CD1c-positive myeloid dendritic cell (primary cell): ENCODE results near the gene EXOC5.
"Not testable (repeated sequence)": the region's sequence is repeated elsewhere in the genome, so short reads cannot be mapped to it uniquely, and the experiment has no call there.

Experiments
- DNase-seq: peaks from one replicate; pipeline ENCODE4 v3.0.0-alpha.2; 2016; ENCODE audit errors: extremely low spot score

Gene EXOC5

DNA sequence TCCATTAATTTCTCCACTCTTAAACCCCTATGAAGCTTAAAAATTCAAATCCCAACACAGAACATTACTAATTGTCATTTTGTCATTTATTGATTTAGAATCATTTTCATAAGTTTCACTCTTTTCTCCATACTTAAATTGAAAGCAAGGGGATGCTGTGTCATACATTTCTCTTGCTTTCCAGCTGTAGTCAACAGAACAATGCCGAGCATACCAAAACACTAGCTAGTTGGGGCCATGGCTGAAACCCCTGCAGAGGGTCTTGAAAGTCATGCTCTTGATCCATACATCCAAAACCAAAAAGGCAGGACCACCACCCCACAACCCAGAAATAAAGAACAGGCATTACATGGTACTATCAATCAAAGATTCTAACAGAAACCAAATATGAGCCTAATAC is 9.0 kb downstream of the EXOC5 start:
- no peak for DNase-seq

DNA sequence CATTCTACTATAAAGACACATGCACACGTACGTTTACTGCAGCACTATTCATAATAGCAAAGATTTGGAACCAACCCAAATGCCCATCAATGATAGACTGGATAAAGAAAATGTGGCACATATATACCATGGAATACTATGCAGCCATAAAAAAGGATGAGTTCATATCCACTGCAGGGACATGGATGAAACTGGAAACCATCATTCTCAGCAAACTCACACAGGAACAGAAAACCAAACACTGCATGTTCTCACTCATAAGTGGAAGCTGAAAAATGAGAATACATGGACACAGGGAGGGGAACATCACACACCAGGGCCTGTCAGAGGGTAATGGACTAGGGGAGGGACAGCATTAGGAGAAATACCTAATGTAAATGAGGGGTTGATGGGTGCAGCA is 10.5 kb downstream of the EXOC5 start:
- not testable (repeated sequence) for DNase-seq

DNA sequence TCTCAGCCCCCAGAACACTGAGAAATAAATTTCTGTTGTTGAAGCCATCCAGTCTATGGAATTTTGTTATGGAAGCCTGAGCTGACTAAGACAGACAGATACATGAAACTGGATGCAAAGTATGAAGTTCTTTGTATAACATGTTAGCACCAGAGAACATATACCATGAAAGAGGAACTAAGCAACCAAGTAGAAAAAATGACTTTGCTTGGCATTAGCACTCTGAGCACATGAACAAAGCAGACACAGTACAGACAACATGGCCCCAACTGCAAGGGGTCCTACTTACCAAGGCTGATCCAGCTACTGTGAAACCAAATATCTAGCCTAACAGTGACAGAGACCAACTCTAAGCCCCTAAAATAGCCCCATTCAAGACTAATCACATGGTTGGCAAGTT is 13.8 kb downstream of the EXOC5 start:
- no peak for DNase-seq

DNA sequence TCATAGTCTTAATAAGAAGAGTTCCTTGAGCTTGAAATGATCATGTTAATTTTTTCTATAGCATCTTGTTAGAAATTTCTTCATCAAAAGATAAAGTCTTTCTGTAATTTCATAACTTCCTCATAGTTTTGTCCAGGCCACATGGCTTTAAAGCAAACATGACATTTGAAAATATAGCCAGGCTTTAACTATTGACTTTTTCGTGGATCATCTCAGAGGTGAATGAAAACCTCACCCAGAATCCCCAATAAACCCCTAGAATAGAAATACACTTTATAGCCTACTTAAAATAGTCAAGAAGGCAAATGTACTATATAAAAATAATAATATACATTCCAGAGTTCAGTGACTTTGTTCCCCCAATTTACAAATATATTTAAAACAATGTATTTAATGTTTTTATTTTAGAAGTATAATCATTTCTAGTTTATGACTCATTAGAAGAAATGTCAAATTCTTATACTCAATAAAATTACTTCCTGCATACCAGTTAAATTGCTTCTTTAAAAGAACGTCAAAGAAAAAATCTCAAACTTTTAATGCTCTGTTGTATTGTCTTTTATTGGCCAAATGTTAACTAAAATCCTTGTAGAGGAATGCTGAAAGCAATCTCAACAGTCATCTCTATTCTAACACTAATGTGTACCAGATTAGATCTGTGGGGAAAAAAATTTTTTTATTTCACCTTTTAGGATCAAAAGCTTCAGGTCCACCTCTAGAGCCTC is 21.6 kb downstream of the EXOC5 start:
- no peak for DNase-seq

DNA sequence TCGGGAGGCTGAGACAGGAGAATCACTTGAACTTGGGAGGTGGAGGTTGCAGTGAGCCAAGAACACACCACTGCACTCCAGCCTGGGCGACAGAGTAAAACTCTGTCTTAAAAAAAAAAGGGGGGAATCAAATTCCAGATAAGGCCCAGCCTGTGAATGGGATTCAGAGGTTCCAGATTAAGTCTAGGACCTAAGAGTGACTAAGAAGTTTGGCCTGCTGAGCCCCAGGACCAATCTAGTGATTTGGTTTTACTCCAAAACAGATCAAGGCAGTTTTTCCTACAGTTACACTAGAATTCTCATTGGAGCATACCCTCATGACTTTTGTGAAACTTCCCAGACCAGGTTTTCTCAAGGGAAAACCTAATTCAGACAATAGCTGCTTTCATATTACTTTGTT is 22.8 kb downstream of the EXOC5 start:
- DNase-seq: no peak

DNA sequence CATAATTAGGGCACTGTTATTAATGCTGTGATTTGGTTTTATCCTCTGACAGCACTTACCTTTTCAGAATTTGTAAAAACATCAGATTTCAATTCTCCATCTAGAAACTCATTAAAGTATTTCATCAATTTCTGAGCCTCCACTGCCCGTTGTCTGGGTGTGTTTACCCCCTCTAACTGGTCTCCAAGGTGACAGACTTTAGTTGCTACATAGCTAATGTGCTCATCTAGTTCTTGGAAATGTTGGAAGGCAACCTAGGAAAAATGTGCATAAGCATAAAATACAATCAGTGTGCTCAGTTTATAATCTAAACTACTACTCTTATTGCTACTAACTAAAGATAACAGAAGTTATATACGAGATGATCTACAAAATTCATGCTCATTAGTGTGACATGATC is 24.6 kb downstream of the EXOC5 start:
- no peak for DNase-seq

DNA sequence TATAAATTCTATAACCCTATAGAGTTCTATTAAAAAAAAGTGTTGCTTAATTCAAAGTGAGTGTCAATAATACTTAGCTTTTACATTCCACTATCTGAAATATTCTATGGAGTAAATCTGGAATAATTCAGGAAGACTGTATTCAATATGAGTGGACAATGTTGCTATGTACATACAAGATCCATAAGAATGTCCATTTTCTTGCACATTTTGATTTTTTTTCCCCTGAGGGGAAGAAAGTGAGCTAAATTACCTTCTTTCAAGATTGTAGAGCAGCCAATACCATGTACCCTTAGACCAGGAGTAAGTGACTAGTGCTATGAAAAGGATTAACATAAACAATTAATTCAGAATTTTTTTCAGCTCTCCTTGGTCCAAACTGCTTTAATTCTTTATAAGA is 25.4 kb downstream of the EXOC5 start:
- no peak for DNase-seq

DNA sequence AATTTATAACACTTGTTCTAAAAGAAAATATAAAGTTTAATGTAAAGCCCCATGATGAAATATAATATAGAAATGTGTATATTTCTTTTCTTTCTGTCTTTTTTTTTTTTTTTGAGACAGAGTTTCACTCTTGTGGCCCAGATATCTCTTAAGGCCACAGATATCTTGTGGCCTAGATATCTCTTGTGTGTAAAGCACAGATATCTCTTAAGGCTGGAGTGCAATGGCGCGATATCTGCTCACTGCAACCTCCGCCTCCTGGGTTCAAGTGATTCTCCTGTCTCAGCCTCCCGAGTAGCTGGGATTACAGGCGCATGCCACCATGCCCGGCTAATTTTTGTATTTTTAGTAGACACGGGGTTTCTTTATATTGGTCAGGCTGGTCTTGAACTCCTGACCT is 28.6 kb downstream of the EXOC5 start:
- DNase-seq: not testable (repeated sequence)

DNA sequence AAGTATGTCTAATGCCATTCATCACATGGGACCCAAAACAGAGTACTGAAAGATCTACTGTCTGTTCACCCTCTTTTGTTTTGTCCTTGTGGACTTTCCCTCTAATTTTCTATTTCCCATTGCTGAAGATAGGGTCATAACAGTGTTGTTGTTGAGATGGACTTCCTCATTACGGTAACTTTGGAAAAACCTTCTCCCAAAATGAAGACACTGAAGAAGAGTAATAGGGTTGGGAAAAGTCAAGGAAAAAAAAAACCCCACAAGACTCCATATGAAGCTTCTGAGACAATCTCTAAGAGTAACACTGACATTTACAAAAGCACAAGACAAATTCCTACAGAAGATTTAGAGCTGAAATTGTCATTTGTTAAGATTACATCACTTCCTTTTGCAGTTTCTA is 36.7 kb downstream of the EXOC5 start:
- no peak for DNase-seq

DNA sequence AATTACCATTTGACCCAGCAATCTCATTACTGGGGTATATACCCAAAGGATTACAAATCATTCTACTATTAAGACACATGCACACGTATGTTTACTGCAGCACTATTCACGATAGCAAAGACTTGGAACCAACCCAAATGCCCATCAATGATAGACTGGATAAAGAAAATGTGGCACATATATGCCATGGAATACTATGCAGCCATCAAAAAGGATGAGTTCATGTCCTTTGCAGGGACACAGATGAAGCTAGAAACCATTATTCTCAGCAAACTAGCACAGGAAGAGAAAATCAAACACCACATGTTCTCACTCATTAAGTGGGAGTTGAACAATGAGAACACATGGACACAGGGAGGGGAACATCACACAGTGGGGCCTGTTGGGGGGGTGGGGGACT is 40.4 kb downstream of the EXOC5 start:
- DNase-seq: not testable (repeated sequence)

DNA sequence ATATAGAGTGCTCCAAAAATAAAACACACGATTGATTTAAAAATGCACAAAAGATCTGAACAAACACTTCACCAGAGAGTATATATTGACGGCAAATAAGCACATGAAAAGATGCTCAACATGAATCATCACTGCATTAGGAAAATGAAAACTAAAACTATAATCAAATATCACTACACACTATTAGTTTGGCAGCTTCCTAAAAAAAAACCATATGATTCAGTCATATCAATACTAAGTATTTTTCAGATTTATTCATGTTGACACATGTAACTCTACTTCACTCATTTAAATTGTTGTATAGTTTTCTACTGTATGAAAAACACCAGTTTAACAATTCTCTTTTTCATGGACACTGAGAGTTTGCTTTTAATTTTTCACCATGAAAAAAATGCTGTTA is 41.6 kb downstream of the EXOC5 start:
- no peak for DNase-seq

DNA sequence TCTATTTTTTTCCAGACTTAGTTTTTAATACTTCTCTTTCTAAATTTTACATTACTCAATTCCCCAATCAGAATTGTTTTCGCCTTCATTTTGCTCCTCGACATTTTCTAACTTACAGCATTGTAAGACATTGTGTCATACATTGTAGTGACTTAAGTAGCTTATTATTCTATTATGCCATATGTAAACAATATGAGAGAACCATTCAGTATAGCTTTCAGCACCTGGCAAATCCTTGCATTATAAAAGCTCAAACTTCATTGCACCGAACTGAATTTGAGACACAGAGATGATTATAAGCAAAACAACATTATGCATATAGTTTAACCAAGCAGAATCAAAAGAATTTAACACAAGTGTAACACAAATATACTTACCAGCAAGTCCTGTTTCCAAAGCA is 46.8 kb downstream of the EXOC5 start:
- DNase-seq: no peak

DNA sequence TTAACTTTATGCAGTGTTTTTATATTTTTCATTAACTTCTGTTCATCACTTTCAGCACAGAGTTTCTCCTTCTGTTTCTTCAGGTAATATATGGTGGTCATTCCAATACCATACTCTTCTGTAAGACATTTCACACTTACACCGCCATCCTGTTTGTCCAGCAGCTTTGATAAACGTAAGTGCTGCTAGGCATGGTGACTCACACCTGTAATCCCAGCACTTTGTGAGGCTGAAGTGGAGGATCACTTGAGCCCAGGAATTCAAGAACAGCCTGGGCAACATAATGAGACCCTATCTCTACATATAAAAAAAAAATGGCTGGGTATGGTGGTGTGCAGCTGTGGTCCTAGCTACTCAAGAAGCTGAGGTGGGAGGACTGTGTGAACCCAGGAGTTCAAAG is 55.8 kb downstream of the EXOC5 start:
- no peak for DNase-seq

DNA sequence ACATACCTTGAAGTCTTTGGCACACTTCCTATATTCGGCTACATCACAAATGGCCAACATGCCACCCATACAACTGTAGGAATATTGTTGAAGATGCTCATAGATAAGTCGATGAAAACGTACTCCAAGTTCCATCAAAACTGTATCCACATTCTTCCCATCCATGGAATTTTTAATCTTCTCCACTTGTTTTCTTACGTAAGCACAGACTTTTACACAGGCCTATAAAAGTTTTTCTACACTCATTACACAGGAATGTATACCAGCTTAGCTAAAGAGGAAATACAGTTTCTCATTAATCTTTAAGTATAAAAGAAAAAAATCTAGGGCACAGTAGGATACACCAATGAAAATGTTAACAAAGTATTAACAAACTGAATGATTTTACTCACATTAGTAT is 59.1 kb downstream of the EXOC5 start:
- no peak for DNase-seq

DNA sequence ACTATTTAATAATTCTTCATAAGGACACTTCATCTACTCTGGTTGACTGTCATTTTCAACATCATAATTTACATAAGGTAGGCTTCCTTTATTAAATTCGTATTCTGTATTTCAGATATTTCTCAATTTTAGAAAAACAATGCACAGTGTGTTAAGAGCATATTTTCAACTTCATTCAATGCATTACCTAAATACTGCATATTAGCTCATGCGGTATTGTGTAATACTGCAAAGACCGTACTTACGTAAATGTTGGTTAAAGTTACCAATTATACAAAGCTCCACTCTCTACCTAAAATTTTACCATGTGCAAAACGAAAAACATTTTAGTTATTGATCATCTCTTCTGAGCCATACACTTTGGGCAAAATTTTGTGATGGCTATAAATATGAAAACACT is 62.8 kb downstream of the EXOC5 start:
- DNase-seq: no peak

DNA sequence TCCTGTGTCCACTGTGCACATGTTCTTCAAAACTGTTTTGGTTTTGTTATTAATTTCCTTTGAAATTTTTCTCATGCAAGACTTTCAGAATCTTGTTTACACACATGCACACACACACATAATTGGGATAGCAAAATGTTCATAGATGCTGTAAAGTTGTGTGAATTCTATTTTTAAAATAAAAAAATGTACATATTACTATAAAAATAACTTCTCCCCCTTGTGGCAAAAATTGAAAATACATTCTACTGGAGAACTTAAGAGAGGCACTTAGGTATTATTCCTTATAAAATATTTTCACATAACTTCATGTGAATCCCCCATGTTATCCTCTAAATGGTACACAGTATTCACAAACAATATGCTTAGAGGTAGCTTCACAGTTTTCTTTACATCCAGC is 66.0 kb downstream of the EXOC5 start:
- not testable (repeated sequence) for DNase-seq

DNA sequence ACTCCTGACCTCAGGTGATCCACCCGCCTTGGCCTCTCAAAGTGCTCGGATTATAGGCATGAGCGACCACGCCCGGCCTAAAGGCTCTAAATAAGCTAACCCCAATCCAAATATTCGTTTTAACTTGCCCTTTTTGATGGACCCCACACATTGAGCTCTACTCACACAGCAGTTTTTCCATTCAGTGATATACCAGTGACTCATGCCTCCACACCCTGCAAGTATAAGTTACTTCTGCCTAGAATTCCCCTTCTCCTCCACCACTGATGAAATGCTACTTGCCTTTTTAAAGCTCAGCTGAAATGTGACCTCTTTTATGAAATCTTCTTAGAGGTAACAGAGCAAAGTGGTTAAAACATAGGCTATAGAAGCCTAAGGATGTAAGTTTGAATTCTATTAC is 68.8 kb downstream of the EXOC5 start:
- DNase-seq: no peak

DNA sequence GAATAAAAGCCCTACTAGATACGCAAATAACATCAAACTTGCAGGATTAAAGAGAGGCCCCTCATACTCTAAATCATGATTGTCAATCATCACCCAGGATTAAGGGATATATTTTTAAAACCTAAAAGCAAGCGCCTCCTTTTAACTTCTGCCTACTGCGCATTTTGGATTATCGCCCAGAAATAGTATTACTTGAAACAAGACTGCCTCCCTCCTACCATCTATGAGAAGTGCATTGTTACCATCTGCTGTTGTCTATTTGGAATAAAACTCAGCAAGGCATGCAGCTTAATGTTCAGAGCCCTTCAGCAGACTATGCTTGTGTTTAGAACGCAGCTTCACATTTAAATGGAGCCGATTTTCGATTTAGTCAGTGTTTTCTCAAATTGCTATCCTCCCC is 79.6 kb downstream of the EXOC5 start:
- no peak for DNase-seq

DNA sequence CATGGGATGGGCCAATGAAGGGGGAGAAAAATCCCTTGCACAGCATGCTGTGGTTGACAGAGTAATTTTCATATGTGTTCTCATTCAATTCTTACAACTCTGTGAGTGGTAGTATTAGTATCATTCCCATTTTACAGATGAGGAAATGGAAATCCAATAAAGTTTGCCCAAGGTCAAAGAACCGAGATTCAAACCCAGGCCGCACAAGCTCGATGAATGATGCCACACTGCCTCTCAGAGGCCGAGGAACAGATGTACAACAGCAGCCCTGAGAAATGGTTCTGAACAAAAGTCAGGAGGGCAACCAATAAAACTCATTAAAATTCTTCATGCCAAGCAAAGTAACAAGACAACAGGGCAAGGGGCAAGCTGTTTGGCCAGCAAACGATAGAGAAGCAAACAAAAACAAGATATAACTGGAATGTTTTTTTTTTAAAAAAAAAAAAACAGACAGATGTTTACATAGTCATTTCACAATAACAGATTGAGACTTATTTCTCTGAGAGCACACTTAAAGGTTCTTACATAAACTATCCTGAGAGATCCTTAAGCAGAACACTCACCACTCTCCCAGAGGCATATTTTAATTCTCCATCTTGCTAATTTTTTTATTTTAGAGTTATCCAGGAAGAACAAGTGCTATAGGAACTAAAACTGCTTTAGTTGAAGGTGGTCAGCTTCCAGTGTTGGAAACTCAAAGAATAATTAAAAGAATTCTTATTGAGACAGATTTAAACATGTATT is 85.8 kb downstream of the EXOC5 start:
- no peak for DNase-seq

DNA sequence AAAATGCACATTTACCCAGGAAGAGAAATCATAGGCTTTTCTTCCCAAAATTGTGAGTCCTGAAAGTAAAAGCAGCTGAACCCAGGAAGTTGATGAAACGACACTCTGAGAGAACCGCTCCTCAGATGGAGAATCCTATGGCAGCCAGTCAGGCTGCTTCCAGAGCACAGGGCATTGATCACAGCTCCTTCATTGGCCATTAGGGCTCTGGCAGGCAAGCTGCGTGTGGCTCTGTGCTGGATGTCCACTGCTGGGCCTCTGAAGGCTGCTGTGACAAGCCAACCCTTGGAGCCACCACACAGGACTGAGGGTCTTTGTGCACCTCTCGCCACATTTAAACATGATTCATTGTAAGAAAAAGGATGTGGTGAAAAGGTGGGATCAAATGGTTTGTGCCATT is 89.4 kb downstream of the EXOC5 start:
- DNase-seq: no peak

DNA sequence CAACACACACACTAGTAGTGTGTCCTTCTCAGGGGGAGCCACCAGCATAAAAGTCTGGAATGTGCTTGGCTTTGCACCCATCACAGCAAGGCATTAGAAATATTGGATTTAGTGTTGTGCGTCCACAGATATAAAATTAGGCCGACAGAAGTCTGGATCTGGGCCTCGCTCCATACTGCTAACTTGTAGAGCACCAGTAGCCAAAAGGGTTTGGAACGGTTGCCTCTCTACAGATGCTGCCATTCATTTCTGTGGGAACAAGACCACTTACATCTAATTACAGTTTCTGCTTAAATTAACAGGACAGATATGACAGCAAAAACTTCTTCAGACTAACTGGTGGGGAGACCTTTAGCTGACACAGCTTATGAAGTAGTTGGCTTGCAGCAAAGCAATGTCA is 94.2 kb downstream of the EXOC5 start:
- DNase-seq: no peak

DNA sequence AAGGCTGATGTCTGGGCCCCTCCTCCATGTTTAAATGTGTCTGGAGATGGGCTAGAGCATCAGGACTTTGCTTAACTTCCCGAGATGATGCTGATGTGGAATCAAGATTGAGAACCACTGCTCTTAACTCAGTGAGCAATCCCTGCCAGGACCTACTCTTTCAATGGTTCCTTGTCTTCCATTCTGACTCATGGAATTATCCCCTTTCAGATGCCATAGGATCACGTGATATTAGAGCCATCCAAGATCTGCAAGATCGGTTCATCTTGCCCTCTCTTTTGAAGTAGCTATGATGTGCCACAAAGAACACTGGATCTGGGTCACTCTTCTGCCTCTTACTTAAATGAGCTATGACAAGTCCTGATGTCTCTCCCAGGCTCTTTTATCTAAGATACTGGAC is 96.8 kb downstream of the EXOC5 start:
- DNase-seq: no peak

DNA sequence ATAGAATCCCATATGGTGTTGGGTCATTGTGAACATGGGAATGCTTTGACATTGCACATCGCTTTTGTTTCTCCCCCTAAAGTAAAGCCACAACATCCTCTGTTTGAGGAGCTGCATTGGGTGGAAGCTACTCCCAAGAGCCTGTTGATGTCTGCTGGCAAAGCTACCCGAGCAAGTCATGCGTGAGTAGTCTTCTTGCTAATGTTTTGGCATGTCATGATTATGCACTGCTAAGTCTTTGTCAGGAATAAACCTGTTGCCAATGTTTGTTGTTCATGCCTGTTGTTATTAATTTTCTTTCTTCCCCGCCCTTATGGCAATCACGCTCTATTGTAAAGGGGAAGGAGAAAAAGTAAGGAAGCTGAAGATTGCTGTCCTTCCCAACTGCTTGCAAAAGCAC is 97.3 kb downstream of the EXOC5 start:
- DNase-seq: no peak

DNA sequence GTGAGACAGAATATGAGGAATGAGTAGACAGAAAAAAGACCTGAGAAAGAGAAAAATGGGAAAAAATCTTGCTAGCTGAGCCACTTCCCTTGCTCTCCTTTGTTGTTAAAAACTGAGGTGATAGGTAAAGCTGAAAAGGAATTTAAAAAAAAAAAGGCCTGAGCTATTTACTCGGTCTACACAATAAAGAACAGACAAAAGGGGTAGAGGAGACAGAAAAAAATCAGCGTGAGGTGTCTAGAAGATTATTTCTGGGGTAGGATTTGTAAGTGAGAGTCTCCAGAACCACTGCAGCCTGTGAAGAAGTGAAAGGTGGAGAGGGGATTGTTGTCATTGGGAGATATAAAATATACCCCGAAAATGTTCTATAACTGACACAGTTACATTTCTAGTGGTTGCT is 98.8 kb downstream of the EXOC5 start:
- DNase-seq: no peak
